GM12878 (cell line): ENCODE measurements around the gene SEC11A. TPM values are rescaled to one million over a fixed set of nuclear protein-coding genes. Genes with fewer than 3 reads are reported as not detected.

Source experiments
- ATAC-seq: fragments of 200-7000 bp; cut with Tn5 transposase; 3 replicates; pipeline ENCODE4 v1.9.1; 2020; ENCODE audit warnings: mild to moderate bottlenecking, moderate library complexity
- BruUV-seq: library from RNA; stranded (reverse); fragments of 400-500 nt; replicated peaks from 2 replicates; lab custom pipeline; 2021; lab: Mats Ljungman, UMichigan
- CTCF ChIA-PET: fragments of 300-600 bp; sonication (Branson Sonifier 250); formaldehyde crosslinking; extraction: SDS; loops from one replicate; lab custom pipeline; 2021; ENCODE audit warnings: inconsistent platforms; lab: Yijun Ruan, JAX
- POLR2A ChIA-PET: fragments of 350-600 bp; formaldehyde crosslinking; extraction: SDS; loops from one replicate; lab custom pipeline; 2021; ENCODE audit warnings: inconsistent platforms; lab: Charles Lee
- RAD21 ChIA-PET: fragments of 300-600 bp; sonication (Branson Sonifier 250); formaldehyde crosslinking; loops from one replicate; lab custom pipeline; 2023; ENCODE audit warnings: antibody characterized with exemption; ENCODE audit not compliant: unreplicated experiment; lab: Charles Lee
- SMC1A ChIA-PET: fragments of 300-600 bp; sonication (Branson Sonifier 250); formaldehyde crosslinking; loops from one replicate; lab custom pipeline; 2023; ENCODE audit not compliant: unreplicated experiment, uncharacterized antibody; lab: Charles Lee
- DNase-seq: peaks from one replicate; pipeline ENCODE4 v3.0.0-alpha.2; 2011; ENCODE audit warnings: low read depth, low spot score
- FAIRE-seq: peaks from 3 replicates; lab custom pipeline; 2011; peaks lifted over from hg19 to GRCh38; lab: Jason Lieb, UNC
- H2AFZ ChIP-seq: 2 replicates; pipeline ENCODE4 v1.6.0; 2011; ENCODE audit warnings: low read depth, low read length, control low read depth; ENCODE audit not compliant: control insufficient read depth
- H3K27ac ChIP-seq: 2 replicates; pipeline ENCODE4 v1.5.1; 2011; ENCODE audit warnings: control low read depth; ENCODE audit not compliant: control insufficient read depth, insufficient read depth
- H3K27me3 ChIP-seq, 2 experiments: replicated peaks in 1 of 2; 2 replicates each; pipeline versions ENCODE4 v1.6.0 to v1.6.1; 2011; ENCODE audit warnings: low read length in 1 of 2; ENCODE audit not compliant: control insufficient read depth in 2 of 2, insufficient read depth in 2 of 2
- H3K36me3 ChIP-seq, 2 experiments: 2 replicates each; pipeline ENCODE4 v1.5.1; 2011; ENCODE audit warnings: low read length in 1 of 2; ENCODE audit not compliant: control insufficient read depth in 2 of 2, insufficient read depth in 2 of 2
- H3K4me1 ChIP-seq: 2 replicates; pipeline ENCODE4 v1.6.1; 2011; ENCODE audit warnings: mild to moderate bottlenecking, low read length, moderate library complexity, mixed read lengths; ENCODE audit not compliant: control insufficient read depth, insufficient read depth
- H3K4me2 ChIP-seq: 2 replicates; pipeline ENCODE4 v1.6.0; 2011; ENCODE audit warnings: control low read depth; ENCODE audit not compliant: control insufficient read depth, insufficient read depth
- H3K4me3 ChIP-seq: fragments of 200-600 bp; sonication (generic); 2 replicates; pipeline ENCODE4 v1.5.1; 2016
- H3K79me2 ChIP-seq: 2 replicates; pipeline ENCODE4 v1.6.0; 2011; ENCODE audit warnings: low read length; ENCODE audit not compliant: control insufficient read depth, insufficient read depth
- H3K9ac ChIP-seq: 2 replicates; pipeline ENCODE4 v1.8.0; 2011; ENCODE audit warnings: low read length, control low read depth, mixed read lengths; ENCODE audit not compliant: control insufficient read depth, insufficient read depth
- H3K9me3 ChIP-seq: replicated peaks from 3 replicates; pipeline ENCODE4 v1.5.1; 2011; ENCODE audit warnings: mild to moderate bottlenecking, low read length; ENCODE audit not compliant: control insufficient read depth, insufficient read depth
- H4K20me1 ChIP-seq: 2 replicates; pipeline ENCODE4 v1.6.0; 2011; ENCODE audit not compliant: control insufficient read depth, insufficient read depth
- BHLHE40 ChIP-seq, 2 experiments: fragments of 450-650 bp in 1 of 2; IDR thresholded peaks; 2 replicates each; pipeline ENCODE4 v1.6.1; 2011 to 2017; ENCODE audit warnings: low read depth in 2 of 2, borderline replicate concordance in 1 of 2, improper control_type of control experiment in 1 of 2, low read length in 1 of 2, mild to moderate bottlenecking in 1 of 2
- CBX3 ChIP-seq: fragments of 200-600 bp; sonication (generic); IDR thresholded peaks from 2 replicates; pipeline ENCODE4 v1.6.1; 2016; ENCODE audit warnings: low read depth, borderline replicate concordance
- EED ChIP-seq: sonication (generic); IDR thresholded peaks from 2 replicates; pipeline ENCODE4 v1.6.1; 2016; ENCODE audit warnings: antibody characterized with exemption, low read depth
- KLF5 ChIP-seq: fragments of 450-650 bp; IDR thresholded peaks from 2 replicates; pipeline ENCODE4 v1.6.1; 2014; ENCODE audit warnings: mild to moderate bottlenecking; ENCODE audit not compliant: partially characterized antibody
- NR2C2 ChIP-seq: IDR thresholded peaks from 2 replicates; pipeline ENCODE4 v1.6.1; 2011; ENCODE audit warnings: borderline replicate concordance, low read depth; ENCODE audit not compliant: control insufficient read depth, insufficient read length
- PAX5 ChIP-seq: IDR thresholded peaks from 2 replicates; pipeline ENCODE4 v1.6.1; 2011; ENCODE audit warnings: low read depth, low read length, borderline replicate concordance
- PML ChIP-seq: IDR thresholded peaks from 2 replicates; pipeline ENCODE4 v1.6.1; 2012; ENCODE audit warnings: low read length, inconsistent platforms
- RUNX3 ChIP-seq: IDR thresholded peaks from 2 replicates; pipeline ENCODE4 v1.6.1; 2012; ENCODE audit warnings: low read length, inconsistent platforms
- whole genome bisulfite sequencing: methylation state at CpG from one replicate; pipeline ENCODE4 v1.1.6; 2016; ENCODE audit warnings: low lambda C conversion rate; ENCODE audit not compliant: insufficient replicate concordance, insufficient coverage; ENCODE audit errors: missing lambda C conversion rate; 5-methylcytosine and 5-hydroxymethylcytosine counted together
- in situ Hi-C: fragments of 300-500 bp; cut with MboI; formaldehyde crosslinking; loops from 9 replicates; pipeline ENCODE4 v1.14.3; 2018; ENCODE audit warnings: mixed read lengths
- intact Hi-C: fragments of 100-400 bp; cut with micrococcal nuclease; formaldehyde crosslinking; loops from one replicate; pipeline ENCODE4 v1.14.2; 2022; ENCODE audit not compliant: unreplicated experiment
- polyA plus RNA-seq, 11 experiments: library from polyadenylated mRNA; depleted of rRNA in 4 of 11; unstranded in 6 of 11; stranded (reverse) in 5 of 11; fragments of >200 nt; fragmentation: Nextera tagmentation in 4 of 11; fragmentation: Illumina TruSeq in 1 of 11; extraction: Ambion mirVana in 4 of 11; extraction: Trizol in 1 of 11; gene quantifications; 1 replicate in 1 of 11; 2 replicates in 10 of 11; pipeline versions ENCODE4 v1.2.1 to v1.2.3, GENCODE V29; 2011 to 2016; ENCODE audit warnings: inconsistent platforms in 2 of 11, missing spikeins in 2 of 11, low read depth in 1 of 11
- total RNA-seq, 4 experiments: library from RNA; depleted of rRNA in 3 of 4; stranded (reverse); fragments of >200 nt in 3 of 4; fragmentation: Illumina TruSeq in 1 of 4; extraction: Trizol in 1 of 4; gene quantifications; 2 replicates each; pipeline versions ENCODE4 v1.2.1 to v1.2.3, GENCODE V29; 2013 to 2021
- TF ChIP-seq, protein P1 (sequence below): fragments of 450-650 bp; formaldehyde crosslinking; IDR thresholded peaks from 2 replicates; pipeline ENCODE4 v1.4.0; 2022; ENCODE audit warnings: mild to moderate bottlenecking, moderate library complexity
- TF ChIP-seq, protein P2 (sequence below): fragments of 450-650 bp; IDR thresholded peaks from 2 replicates; pipeline ENCODE4 v1.6.1; 2018; ENCODE audit warnings: borderline replicate concordance, mild to moderate bottlenecking; ENCODE audit not compliant: partially characterized antibody
- TF ChIP-seq, protein P3 (sequence below): fragments of 150-350 bp; IDR thresholded peaks from 2 replicates; pipeline ENCODE4 v1.6.1; 2014; ENCODE audit warnings: mild to moderate bottlenecking, low read depth, low read length
- TF ChIP-seq, protein P4 (sequence below): fragments of 450-650 bp; IDR thresholded peaks from 2 replicates; pipeline ENCODE4 v1.6.1; 2017; ENCODE audit warnings: mild to moderate bottlenecking, low read depth, inconsistent platforms; ENCODE audit not compliant: poor library complexity, severe bottlenecking

SEC11A gene
- total and polyA plus RNA-seq, 10 of the 15 experiments (the other 5 are each of a cell fraction or from before 2014, with no cell fraction given), result 99.2 to 159 (median 143) TPM

DNA sequence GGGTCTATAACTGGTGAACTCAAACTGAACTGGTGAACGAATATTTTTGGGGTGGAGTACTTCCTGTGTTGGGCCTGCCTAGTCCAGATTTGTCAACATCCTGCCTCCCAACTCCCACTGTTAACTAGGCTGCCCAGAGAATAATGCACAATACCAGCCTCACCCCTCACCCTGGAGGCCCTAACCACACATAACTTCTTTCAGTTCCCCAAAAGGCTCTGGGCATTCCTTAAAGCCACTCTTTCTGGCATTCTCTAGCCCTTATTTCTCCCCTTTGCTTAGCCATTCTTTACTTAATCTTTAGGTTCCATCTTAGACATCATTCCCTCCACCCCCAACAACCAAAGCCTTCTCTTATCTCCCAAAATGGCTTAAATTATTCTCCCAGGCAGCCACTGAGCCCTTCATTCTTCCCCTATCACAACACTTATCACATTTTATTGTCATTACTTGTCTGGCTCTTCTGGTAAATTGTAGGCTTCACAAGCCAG is 9.1 kb upstream of the SEC11A start (continued):
- TF ChIP-seq, protein P1, sequence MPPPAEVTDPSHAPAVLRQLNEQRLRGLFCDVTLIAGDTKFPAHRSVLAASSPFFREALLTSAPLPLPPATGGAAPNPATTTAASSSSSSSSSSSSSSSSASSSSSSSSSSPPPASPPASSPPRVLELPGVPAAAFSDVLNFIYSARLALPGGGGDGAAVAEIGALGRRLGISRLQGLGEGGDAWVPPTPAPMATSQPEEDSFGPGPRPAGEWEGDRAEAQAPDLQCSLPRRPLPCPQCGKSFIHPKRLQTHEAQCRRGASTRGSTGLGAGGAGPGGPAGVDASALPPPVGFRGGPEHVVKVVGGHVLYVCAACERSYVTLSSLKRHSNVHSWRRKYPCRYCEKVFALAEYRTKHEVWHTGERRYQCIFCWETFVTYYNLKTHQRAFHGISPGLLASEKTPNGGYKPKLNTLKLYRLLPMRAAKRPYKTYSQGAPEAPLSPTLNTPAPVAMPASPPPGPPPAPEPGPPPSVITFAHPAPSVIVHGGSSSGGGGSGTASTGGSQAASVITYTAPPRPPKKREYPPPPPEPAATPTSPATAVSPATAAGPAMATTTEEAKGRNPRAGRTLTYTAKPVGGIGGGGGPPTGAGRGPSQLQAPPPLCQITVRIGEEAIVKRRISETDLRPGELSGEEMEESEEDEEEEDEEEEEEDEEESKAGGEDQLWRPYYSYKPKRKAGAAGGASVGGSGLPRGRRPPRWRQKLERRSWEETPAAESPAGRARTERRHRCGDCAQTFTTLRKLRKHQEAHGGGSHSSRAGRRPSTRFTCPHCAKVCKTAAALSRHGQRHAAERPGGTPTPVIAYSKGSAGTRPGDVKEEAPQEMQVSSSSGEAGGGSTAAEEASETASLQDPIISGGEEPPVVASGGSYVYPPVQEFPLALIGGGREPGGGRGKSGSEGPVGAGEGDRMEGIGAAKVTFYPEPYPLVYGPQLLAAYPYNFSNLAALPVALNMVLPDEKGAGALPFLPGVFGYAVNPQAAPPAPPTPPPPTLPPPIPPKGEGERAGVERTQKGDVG (CRISPR knock-in tag), result no peak
- no peak for TF ChIP-seq CBX3
- peak; percentile 73 for TF ChIP-seq RUNX3
- peak; percentile 43; the same call in 1 of the 2 replicates for TF ChIP-seq EED
- TF ChIP-seq BHLHE40 (IDR thresholded peaks at IDR 0.05; ENCODE audit: borderline replicate concordance in 1 of 2, low read depth in 2 of 2, low read length in 1 of 2), result no peak
- no peak for TF ChIP-seq PAX5

DNA sequence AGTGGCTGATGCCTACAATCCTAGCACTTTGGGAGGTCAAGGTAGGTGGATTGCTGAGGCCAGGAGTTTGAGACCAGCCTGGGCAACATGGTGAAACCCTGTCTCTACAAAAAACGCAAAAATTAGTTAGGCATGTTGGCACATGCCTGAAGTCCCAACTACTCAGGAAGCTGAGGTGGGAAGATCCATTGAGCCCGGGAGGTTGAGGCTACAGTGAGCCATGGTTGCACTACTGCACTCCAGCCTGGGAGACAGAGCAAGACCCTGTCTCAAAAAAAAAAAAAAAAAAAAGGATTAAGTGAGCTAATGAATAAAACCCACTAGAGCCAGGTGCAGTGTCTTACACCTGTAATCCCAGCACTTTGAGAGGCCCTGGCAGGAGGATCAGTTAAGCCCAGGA is 6.7 kb upstream of the SEC11A start:
- H3K27me3 ChIP-seq, result no peaks in the 10 kb centered on the region
- TF ChIP-seq PML (no peak), NR2C2 (no peak), KLF5 (no peak)
- TF ChIP-seq, protein P2, sequence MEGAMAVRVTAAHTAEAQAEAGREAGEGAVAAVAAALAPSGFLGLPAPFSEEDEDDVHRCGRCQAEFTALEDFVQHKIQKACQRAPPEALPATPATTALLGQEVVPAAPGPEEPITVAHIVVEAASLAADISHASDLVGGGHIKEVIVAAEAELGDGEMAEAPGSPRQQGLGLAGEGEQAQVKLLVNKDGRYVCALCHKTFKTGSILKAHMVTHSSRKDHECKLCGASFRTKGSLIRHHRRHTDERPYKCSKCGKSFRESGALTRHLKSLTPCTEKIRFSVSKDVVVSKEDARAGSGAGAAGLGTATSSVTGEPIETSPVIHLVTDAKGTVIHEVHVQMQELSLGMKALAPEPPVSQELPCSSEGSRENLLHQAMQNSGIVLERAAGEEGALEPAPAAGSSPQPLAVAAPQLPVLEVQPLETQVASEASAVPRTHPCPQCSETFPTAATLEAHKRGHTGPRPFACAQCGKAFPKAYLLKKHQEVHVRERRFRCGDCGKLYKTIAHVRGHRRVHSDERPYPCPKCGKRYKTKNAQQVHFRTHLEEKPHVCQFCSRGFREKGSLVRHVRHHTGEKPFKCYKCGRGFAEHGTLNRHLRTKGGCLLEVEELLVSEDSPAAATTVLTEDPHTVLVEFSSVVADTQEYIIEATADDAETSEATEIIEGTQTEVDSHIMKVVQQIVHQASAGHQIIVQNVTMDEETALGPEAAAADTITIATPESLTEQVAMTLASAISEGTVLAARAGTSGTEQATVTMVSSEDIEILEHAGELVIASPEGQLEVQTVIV, result no peak
- TF ChIP-seq, protein P3, sequence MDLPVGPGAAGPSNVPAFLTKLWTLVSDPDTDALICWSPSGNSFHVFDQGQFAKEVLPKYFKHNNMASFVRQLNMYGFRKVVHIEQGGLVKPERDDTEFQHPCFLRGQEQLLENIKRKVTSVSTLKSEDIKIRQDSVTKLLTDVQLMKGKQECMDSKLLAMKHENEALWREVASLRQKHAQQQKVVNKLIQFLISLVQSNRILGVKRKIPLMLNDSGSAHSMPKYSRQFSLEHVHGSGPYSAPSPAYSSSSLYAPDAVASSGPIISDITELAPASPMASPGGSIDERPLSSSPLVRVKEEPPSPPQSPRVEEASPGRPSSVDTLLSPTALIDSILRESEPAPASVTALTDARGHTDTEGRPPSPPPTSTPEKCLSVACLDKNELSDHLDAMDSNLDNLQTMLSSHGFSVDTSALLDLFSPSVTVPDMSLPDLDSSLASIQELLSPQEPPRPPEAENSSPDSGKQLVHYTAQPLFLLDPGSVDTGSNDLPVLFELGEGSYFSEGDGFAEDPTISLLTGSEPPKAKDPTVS, result no peak
- TF ChIP-seq, protein P4, sequence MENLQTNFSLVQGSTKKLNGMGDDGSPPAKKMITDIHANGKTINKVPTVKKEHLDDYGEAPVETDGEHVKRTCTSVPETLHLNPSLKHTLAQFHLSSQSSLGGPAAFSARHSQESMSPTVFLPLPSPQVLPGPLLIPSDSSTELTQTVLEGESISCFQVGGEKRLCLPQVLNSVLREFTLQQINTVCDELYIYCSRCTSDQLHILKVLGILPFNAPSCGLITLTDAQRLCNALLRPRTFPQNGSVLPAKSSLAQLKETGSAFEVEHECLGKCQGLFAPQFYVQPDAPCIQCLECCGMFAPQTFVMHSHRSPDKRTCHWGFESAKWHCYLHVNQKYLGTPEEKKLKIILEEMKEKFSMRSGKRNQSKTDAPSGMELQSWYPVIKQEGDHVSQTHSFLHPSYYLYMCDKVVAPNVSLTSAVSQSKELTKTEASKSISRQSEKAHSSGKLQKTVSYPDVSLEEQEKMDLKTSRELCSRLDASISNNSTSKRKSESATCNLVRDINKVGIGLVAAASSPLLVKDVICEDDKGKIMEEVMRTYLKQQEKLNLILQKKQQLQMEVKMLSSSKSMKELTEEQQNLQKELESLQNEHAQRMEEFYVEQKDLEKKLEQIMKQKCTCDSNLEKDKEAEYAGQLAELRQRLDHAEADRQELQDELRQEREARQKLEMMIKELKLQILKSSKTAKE, result no peak

More for the DNA sequence above, 6.7 kb upstream of the SEC11A start:
- ChIA-PET SMC1A (interaction anchor here (0.9 to 2.7 kb wide), 3 partner anchors 10 to 12 kb away, joined by 3 to 13 read pairs (median 4); no protein-coding TSS in a partner anchor), CTCF (no interaction called here), RAD21 (no interaction called here), POLR2A (interaction anchor here (0.6 to 2.4 kb wide), 5 partner anchors 12 to 234 kb away, joined by 3 to 15 read pairs (median 3); partner anchors contain the start of gene WDR73)
- Histone ChIP-seq H3K4me2 (no peak overlapping the region), H2AFZ (no peak overlapping the region), H3K4me3 (no peak overlapping the region), H3K79me2 (no peaks in the 10 kb centered on the region), H3K9ac (no peak overlapping the region), H4K20me1 (no peaks in the 10 kb centered on the region), H3K4me1 (peaks cover 8% of the 10 kb centered on the region), H3K9me3 (no peaks in the 10 kb centered on the region), H3K27ac (no peak overlapping the region), H3K36me3 (no peaks in the 10 kb centered on the region)
- DNase-seq (no peak), ATAC-seq (no peak), FAIRE-seq (no peak)
- WGBS, result 54% methylated on average over 2 of the region's 2 CpGs
- intact Hi-C loops (no loop called here), in situ Hi-C loops (no loop called here)
- no TSS peak for BruUV-seq
